Karpas-422 (cell line): ENCODE results near the gene RSPO3. TPM values are rescaled to one million over a fixed set of nuclear protein-coding genes. Genes with fewer than 3 reads are reported as not detected.
"Not testable (repeated sequence)": the region's sequence is repeated elsewhere in the genome, so short reads cannot be mapped to it uniquely, and the experiment has no call there.

Experiments used
- DNase-seq: peaks from one replicate; pipeline ENCODE4 v3.0.0-alpha.2; 2015
- H2AFZ ChIP-seq: fragments of 200-600 bp; sonication (generic); 2 replicates; pipeline ENCODE4 v1.6.1; 2014; ENCODE audit warnings: antibody characterized with exemption, low read length, mixed read lengths
- H3K27ac ChIP-seq: fragments of 200-600 bp; sonication (generic); 2 replicates; pipeline ENCODE4 v1.5.1; 2014; ENCODE audit warnings: mild to moderate bottlenecking, low read length, moderate library complexity
- H3K27me3 ChIP-seq: fragments of 200-600 bp; sonication (generic); 2 replicates; pipeline ENCODE4 v1.6.1; 2014; ENCODE audit warnings: low read length, mixed read lengths
- H3K36me3 ChIP-seq: fragments of 200-600 bp; sonication (generic); 2 replicates; pipeline ENCODE4 v1.6.1; 2014; ENCODE audit warnings: low read length, mixed read lengths; ENCODE audit not compliant: insufficient read depth
- H3K4me1 ChIP-seq: fragments of 200-600 bp; sonication (generic); 2 replicates; pipeline ENCODE4 v1.6.1; 2014; ENCODE audit warnings: mild to moderate bottlenecking, low read length, mixed read lengths
- H3K4me2 ChIP-seq: fragments of 200-600 bp; sonication (generic); 2 replicates; pipeline ENCODE4 v1.6.1; 2014; ENCODE audit warnings: low read length, low read depth, mild to moderate bottlenecking; ENCODE audit not compliant: poor library complexity, severe bottlenecking
- H3K4me3 ChIP-seq: fragments of 200-600 bp; sonication (generic); 2 replicates; pipeline ENCODE4 v1.5.1; 2014; ENCODE audit warnings: mild to moderate bottlenecking, antibody characterized with exemption, low read length, mixed read lengths
- H3K79me2 ChIP-seq: fragments of 200-600 bp; sonication (generic); 2 replicates; pipeline ENCODE4 v1.6.1; 2014; ENCODE audit warnings: mild to moderate bottlenecking, low read length, mixed read lengths
- H3K9ac ChIP-seq: fragments of 200-600 bp; sonication (generic); 2 replicates; pipeline ENCODE4 v1.6.0; 2014; ENCODE audit warnings: low read length
- H3K9me2 ChIP-seq: fragments of 200-600 bp; sonication (generic), shearing (Covaris generic); replicated peaks from 2 replicates; pipeline ENCODE4 v1.6.0; 2014; ENCODE audit warnings: mild to moderate bottlenecking, low read length, moderate library complexity; ENCODE audit not compliant: insufficient read depth
- H3K9me3 ChIP-seq: fragments of 300-700, 200-600 bp; sonication (generic); 2 replicates; pipeline ENCODE4 v1.6.1; 2014; ENCODE audit warnings: low read length, mixed read lengths
- H4K20me1 ChIP-seq: fragments of 200-600 bp; sonication (generic); 2 replicates; pipeline ENCODE4 v1.6.1; 2014; ENCODE audit warnings: mild to moderate bottlenecking, antibody characterized with exemption, low read length, low read depth; ENCODE audit not compliant: insufficient read depth
- total RNA-seq: library from RNA; depleted of rRNA; stranded (reverse); fragments of >200 nt; shearing (Covaris generic); gene quantifications from 2 replicates; pipeline ENCODE4 v1.2.3, GENCODE V29; 2014; ENCODE audit warnings: low replicate concordance

Gene RSPO3
- total RNA-seq, 1 experiment from 2014 or later: not detected

GRCh38 chr6:127214531-127214930, 96.1 kb downstream of the RSPO3 start:
- not testable (repeated sequence) for H3K27me3 ChIP-seq, H3K4me2 ChIP-seq, DNase-seq, H3K79me2 ChIP-seq, H3K27ac ChIP-seq, H3K9me3 ChIP-seq, H3K4me1 ChIP-seq, H3K9me2 ChIP-seq, H3K9ac ChIP-seq, H4K20me1 ChIP-seq, H3K4me3 ChIP-seq, H2AFZ ChIP-seq, H3K36me3 ChIP-seq

- no peaks in the 10 kb centered on the region for H3K79me2 ChIP-seq
- no peak overlapping the region for H3K4me3 ChIP-seq
- H3K36me3 ChIP-seq: no peaks in the 10 kb centered on the region
- H3K9me2 ChIP-seq: no peaks in the 10 kb centered on the region
- no peak overlapping the region for H3K27ac ChIP-seq
- no peak for DNase-seq
- no peak overlapping the region for H3K4me2 ChIP-seq
- no peak overlapping the region for H2AFZ ChIP-seq
- H3K27me3 ChIP-seq: no peaks in the 10 kb centered on the region
- H3K9me3 ChIP-seq: no peaks in the 10 kb centered on the region
- H4K20me1 ChIP-seq: no peaks in the 10 kb centered on the region
- H3K4me1 ChIP-seq: no peaks in the 10 kb centered on the region
- no peak overlapping the region for H3K9ac ChIP-seq
Measured at GRCh38 chr6:127215931-127216330, 97.5 kb downstream of the RSPO3 start.

GRCh38 chr6:127216810-127217789, 98.6 kb downstream of the RSPO3 start:
- Histone ChIP-seq H3K9me3 (no peaks in the 10 kb centered on the region), H2AFZ (no peak overlapping the region), H3K4me1 (no peaks in the 10 kb centered on the region), H3K36me3 (no peaks in the 10 kb centered on the region), H3K4me3 (no peak overlapping the region), H3K4me2 (no peak overlapping the region), H3K27ac (no peak overlapping the region), H3K79me2 (no peaks in the 10 kb centered on the region), H4K20me1 (no peaks in the 10 kb centered on the region), H3K27me3 (no peaks in the 10 kb centered on the region), H3K9me2 (no peaks in the 10 kb centered on the region), H3K9ac (no peak overlapping the region)
- DNase-seq: no peak

GRCh38 chr6:127219869-127220268, 101.4 kb downstream of the RSPO3 start:
- Histone ChIP-seq H3K27ac (no peak overlapping the region), H3K27me3 (no peaks in the 10 kb centered on the region), H3K9me3 (no peaks in the 10 kb centered on the region), H4K20me1 (no peaks in the 10 kb centered on the region), H3K36me3 (no peaks in the 10 kb centered on the region), H3K4me3 (no peak overlapping the region), H2AFZ (no peak overlapping the region), H3K4me2 (no peak overlapping the region), H3K9me2 (no peaks in the 10 kb centered on the region), H3K79me2 (no peaks in the 10 kb centered on the region), H3K9ac (no peak overlapping the region), H3K4me1 (no peaks in the 10 kb centered on the region)
- no peak for DNase-seq

- Histone ChIP-seq H3K4me3 (no peak overlapping the region), H3K9me2 (no peaks in the 10 kb centered on the region), H2AFZ (no peak overlapping the region), H4K20me1 (no peaks in the 10 kb centered on the region), H3K9ac (no peak overlapping the region), H3K4me1 (no peaks in the 10 kb centered on the region), H3K79me2 (no peaks in the 10 kb centered on the region), H3K36me3 (no peaks in the 10 kb centered on the region), H3K27ac (no peak overlapping the region), H3K4me2 (no peak overlapping the region), H3K27me3 (no peaks in the 10 kb centered on the region), H3K9me3 (no peaks in the 10 kb centered on the region)
- no peak for DNase-seq
Measured at GRCh38 chr6:127221201-127221600, 102.7 kb downstream of the RSPO3 start.

- no peak overlapping the region for H2AFZ ChIP-seq
- no peaks in the 10 kb centered on the region for H3K9me3 ChIP-seq
- no peak overlapping the region for H3K9ac ChIP-seq
- H3K4me1 ChIP-seq: no peaks in the 10 kb centered on the region
- H4K20me1 ChIP-seq: no peaks in the 10 kb centered on the region
- H3K27ac ChIP-seq: no peak overlapping the region
- no peaks in the 10 kb centered on the region for H3K27me3 ChIP-seq
- no peak overlapping the region for H3K4me2 ChIP-seq
- no peaks in the 10 kb centered on the region for H3K9me2 ChIP-seq
- no peak for DNase-seq
- no peaks in the 10 kb centered on the region for H3K36me3 ChIP-seq
- no peaks in the 10 kb centered on the region for H3K79me2 ChIP-seq
- H3K4me3 ChIP-seq: no peak overlapping the region
Measured at GRCh38 chr6:127222418-127222817, 103.9 kb downstream of the RSPO3 start.

GRCh38 chr6:127225497-127225896, 107.0 kb downstream of the RSPO3 start:
- H3K79me2 ChIP-seq: no peaks in the 10 kb centered on the region

GRCh38 chr6:127233819-127234218, 115.3 kb downstream of the RSPO3 start:
- not testable (repeated sequence) for H3K4me2 ChIP-seq, H3K9me2 ChIP-seq, H3K9ac ChIP-seq, DNase-seq, H2AFZ ChIP-seq, H3K9me3 ChIP-seq, H3K27ac ChIP-seq, H4K20me1 ChIP-seq, H3K36me3 ChIP-seq, H3K4me1 ChIP-seq, H3K27me3 ChIP-seq, H3K4me3 ChIP-seq, H3K79me2 ChIP-seq

More at GRCh38 chr6:127225497-127225896, 107.0 kb downstream of the RSPO3 start:
- H3K9ac ChIP-seq: no peak overlapping the region
- H4K20me1 ChIP-seq: no peaks in the 10 kb centered on the region
- H3K4me3 ChIP-seq: no peak overlapping the region
- H3K9me2 ChIP-seq: no peaks in the 10 kb centered on the region
- H3K4me2 ChIP-seq: no peak overlapping the region
- DNase-seq: no peak
- H3K9me3 ChIP-seq: no peaks in the 10 kb centered on the region
- no peaks in the 10 kb centered on the region for H3K4me1 ChIP-seq
- H3K27me3 ChIP-seq: no peaks in the 10 kb centered on the region
- H3K36me3 ChIP-seq: no peaks in the 10 kb centered on the region
- H2AFZ ChIP-seq: no peak overlapping the region
- no peak overlapping the region for H3K27ac ChIP-seq
